ENCODE measurements around the gene TMEM120A.

The TMEM120A gene

DNA sequence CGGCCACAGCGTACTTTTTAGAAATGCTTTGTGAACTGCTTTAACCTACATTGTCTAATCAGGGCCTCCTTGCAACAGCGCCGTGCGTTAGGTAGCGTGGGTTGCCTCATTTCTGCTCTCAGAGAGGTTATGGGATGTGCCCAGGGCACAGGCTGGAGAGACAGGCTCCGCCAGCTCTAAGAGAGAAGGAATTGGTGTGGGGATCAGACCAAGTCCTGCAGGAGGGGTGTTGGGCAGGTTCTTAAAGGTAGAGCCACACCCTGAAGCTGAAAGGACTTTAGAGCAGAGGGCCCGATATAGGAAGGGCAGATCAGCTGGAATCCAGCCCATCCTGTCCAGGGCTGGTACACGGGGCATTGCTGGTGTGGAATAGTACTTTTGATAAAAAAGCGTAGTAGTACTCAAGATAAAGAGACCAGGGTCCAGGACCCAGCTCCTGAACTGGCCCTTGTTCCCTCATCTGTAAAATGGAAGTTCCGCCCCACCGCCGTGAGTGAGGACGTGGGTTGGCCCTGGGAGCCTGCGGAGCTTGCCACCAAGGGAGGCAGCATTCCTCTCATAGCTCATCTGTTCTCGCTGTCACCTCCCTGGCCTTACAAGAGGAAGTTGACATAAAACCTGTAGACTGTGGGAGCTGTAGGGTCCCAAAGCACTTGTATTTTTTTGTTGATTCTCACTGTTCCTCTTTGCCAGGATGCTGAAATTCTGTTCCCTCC lies 37.2 kb downstream of the TMEM120A start:
- DNase-seq (ENCODE audit: low read depth in 2 of 2), result no peak

DNA sequence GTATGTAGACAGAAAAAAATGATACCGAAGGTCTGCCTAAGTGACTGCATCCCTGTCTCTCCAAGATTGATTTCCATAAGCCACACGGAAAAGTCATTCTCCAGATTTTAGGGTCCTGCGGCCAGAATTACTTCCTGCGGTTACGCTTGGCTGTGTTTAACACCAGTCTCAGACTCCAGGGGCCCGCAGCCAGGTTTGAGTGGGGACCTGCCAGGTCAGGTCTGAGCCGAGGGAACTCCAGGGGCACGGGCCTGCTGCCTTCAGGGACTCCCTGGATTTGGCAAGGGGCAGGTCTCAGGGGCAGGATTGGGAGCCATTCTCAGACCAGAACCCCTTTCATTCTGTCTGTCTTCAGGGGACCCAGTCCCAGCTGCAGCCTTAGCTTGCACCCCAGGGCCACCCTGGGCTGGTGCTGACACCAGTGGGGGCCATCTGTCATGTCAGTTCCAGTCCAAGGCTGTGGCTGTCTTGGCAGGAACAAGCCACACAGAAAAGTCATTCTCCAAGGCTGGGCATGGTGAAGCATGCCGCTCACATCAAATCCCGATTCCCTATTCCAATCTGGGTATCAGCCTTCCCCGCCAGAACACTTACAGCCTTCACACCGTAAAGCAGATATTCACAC lies 39.0 kb downstream of the TMEM120A start:
- no peak for DNase-seq (ENCODE audit: low read depth in 2 of 2)

DNA sequence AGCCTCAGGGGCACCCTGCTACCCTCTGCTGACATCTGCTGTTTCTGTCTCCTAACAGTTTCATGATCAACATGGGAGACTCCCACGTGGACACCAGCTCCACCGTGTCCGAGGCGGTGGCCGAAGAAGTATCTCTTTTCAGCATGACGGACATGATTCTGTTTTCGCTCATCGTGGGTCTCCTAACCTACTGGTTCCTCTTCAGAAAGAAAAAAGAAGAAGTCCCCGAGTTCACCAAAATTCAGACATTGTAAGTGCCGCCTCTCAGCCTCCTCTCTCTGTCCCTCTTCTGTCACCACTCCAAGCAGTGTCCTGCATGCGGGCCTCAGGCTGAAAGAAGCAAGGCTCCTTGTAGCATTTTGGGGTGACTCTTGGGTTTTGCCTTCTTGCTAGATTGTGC lies 40.5 kb downstream of the TMEM120A start:
- DNase-seq (ENCODE audit: low read depth in 2 of 2), result no peak

DNA sequence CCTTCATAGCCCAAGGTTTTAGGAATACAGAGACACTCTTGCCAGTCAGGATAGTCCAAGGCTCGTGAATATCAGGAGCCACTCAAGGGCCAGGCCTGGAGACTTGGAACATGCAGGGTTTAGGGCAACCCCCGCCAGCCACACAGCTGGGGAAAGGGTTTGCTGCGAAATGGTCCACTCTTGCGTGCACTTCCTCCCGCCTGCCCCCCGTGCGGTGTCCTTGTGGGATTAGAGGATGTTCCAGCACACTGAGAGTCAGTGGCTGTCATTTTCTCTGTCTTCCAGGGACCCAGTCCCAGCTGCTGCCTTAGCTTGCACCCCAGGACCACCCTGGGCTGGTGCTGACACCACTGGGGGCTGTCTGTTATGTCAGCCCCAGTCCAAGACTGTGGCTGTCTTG lies 41.0 kb downstream of the TMEM120A start:
- no peak for DNase-seq (ENCODE audit: low read depth in 2 of 2)

DNA sequence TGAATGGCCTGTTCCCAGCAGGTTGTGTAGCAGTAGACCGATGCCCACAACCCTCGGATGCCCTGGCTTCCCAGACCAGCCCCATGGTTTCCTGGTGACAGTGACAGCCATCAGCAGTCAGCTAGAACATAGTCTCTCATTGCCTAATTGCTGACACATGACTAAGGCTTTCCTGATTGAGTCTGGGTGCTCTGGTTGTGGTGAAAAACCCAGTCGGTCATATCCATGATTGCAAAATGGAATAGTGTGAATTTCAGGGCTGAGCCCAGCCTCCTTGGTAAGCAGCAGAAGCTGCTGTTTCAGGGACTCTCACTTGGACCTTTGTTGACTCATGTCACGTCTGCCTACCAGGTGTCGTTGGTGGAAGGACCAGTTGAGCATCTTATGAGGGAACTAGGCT lies 42.9 kb downstream of the TMEM120A start:
- peak in 1 of 2 experiments; percentile 34 for DNase-seq (ENCODE audit: low read depth in 2 of 2)

DNA sequence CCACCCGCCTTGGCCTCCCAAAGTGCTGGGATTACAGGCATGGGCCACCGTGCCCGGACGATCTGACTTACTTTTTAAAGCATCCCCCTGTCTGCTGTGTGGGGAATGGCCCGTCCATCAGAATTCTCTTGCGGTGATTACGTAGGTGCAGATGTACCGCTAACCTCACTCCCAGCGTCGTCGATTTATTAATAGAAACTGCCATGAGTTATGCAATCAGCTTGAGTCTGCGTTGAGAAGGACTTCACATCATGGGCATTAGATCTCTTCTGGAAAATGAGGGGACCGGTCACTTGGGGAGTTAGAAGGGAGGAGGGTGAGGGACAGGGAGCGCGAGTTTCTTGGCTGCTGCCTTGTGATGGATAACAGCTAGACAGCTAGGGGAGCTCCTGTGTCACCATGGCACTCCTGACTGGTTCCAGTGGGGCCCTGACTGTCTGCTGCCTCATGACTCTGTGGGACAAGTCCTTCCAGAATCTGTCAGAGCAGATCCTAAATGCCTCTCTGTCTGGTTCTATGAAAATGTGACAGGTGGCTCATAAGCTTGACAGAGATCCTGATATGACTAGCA lies 44.2 kb downstream of the TMEM120A start:
- DNase-seq (ENCODE audit: low read depth in 2 of 2), result no peak

DNA sequence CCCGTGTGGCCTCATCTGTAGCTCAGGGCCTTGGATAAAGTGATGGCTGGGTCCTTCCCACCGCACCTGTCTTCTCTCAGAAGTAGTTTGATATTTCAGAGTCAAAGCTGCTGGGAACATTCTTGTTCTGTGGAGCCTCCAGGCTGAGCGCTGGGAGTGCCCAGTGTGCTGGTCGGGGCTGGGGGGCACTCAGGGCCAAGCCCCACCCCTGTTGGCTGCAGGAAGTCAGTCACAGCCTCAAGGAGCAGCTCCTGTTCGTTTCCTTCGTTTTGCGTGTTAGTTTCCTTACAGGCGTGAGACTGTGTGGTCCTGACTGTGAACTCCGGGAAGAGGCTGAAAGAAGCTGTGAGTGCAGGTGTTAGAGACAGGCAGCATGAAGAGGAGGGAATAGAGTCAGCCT lies 46.2 kb downstream of the TMEM120A start:
- DNase-seq (ENCODE audit: low read depth in 2 of 2), result no peak

DNA sequence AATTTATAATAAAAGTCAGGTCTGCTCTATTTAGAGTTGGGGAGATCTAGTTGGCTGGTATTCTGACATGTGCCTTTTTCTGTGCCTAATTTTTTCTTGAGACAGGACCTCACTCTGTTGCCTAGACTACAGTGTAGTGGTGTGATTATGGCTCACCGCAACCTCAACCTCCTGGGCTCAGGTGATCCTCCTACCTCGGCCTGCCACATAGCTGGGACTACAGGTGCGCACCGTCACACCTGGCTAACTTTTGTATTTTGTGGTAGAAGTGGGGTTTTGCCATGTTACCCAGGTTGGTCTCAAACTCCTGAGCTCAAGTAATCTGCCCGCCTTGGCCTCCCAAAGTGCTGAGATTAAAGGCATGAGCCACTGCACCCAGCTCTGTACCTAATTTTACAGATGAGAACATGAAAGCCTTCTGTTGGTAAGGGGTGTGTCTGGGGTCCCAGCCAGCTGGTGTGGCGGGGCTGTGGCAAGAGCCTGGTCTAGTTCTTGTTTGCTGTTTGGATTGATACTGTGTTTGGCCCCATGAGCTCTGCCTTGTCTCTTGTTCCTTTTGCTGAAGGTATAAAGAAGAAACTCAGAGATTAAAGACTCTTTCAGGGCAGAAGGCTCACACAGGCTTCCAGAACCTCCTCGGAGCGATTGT lies 48.1 kb downstream of the TMEM120A start:
- no peak for DNase-seq (ENCODE audit: low read depth in 2 of 2)

DNA sequence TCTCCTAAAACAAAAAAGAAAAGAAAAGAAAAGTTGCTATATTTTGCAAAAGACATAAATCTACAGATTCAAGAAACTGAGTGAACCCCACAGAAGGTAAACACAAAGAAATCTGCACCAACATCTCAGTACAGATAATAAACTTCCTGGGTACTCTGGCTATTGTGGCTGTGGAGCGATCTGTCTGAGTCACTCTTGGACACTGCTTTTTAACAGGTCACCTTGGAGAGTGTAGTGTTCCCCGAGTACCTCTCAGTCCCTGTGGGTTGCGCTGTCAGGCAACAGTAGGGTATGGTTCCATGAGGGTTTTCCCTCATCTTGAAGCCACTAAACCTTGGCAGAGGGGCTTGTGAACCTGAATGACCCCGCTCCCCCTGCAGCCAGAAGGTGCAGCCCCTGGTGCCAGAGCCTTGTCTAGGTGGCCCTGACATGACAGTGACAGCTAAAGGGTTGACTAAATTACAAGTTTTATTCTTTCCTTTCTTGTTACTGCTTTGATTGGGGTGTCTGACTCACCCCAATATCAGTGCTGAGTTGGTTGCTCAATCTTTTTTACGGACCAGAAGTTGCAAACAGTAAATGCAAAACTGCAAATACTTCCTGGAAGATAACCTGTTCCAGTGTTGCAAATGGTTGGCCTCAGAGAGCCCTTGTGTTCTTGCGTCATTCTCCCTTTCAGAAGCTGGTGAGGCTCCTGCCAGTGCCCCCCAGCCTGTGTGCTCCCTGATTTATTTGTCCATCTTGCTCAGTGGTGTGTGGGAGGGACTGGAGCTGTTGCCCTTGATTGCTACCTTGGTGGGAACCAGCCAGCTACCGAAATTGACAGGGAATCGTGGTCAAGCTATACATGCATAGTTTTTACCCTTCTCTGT lies 48.9 kb downstream of the TMEM120A start:
- DNase-seq (ENCODE audit: low read depth in 2 of 2), result no peak

DNA sequence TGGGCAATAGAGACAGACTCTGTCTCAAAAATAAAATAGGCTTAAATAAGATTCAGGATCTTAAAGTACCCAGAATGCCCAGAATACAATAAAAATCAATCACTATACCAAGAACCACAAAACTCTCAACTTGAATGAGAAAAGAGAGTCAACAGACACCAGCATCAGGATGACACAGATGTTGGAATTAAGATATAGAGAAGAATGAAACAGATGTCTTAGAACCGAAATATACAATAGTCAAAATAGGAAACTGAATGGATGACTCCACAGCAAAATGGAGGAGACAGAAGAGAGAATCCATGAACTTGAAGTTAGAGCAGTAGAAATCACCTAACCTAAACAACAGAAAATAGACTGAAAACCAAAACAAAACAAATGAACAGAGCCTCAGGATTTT lies 49.9 kb downstream of the TMEM120A start:
- no peak for DNase-seq (ENCODE audit: low read depth in 2 of 2)

DNA sequence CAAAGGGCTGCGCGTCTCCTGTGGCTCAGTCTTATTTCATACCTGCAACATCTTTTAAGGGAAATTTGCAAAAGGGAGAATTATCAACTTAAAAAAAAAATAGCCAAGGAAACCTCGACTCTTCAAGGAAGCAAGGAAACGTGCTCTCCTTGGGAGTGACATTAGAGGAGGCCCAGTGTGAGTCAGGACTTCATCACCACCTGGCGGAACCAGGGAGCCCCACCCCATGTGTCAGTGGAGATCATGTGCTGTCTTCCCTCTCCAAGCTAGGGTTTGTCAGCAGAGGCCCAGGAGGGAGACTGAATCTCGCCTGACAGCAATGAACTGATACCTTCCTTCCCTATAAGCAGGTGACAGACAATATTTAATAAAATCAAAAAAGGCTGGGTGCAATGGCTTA lies 50.5 kb downstream of the TMEM120A start:
- no peak for DNase-seq (ENCODE audit: low read depth in 2 of 2)

DNA sequence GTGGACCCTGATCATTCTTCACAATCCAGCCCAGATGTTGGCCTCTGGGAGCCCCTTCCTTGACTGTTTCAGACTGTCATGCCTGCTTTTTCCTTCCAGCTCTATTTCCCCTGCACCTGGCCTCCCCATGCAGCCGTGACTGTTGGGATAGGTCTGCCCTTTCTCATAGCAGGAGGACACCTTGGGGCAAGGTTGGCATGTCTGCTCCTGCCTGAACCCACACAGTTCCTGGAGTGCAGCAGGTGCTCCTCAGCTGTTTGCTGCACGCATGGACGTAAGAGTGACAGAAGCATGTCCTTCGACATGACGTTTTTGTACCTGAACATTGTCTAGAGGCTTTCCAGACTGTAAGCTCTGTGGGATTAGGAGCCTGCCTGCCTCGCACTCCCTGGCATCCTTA lies 55.5 kb downstream of the TMEM120A start:
- no peak for DNase-seq (ENCODE audit: low read depth in 2 of 2)

DNA sequence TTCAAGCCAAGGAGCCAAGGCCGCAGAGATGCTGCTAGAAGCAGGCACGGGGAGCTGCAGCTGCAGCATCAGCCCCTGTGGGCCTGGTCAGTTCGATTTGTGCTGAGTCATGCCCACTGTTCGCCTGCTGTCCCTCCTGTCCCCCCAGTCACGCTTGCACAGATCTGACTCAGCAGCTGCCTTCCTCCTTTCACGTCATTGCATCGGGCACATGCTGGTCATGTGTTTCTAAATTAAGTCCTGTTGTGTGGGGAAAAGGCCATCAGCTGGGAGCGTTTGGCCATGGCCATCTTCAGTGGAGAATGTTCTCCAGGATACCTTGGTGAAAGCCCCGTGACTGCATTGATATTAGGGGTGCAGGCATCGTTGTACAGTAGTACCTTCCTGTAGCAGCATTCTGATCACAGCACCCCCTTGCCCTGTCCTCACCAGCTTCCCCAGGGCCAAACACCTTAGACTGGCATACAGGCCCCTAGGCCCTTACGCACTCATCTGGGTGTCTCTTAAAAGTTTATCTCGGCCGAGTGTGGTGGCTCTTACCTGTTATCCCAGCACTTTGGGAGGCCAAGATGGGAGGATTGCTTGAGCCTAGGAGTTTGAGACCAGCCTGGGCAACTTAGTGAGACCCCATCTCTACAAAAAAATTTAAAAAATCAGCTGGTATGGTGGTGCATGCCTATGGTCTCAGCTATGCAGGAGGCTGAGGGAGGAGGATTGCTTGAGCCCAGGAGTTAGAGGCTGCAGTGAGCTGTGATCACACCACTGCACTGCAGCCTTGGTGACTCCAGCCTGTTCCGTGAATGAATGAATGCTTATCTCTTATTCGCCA lies 56.2 kb downstream of the TMEM120A start:
- peak; percentile 37 to 44 for DNase-seq (ENCODE audit: low read depth in 2 of 2)

Data from fibroblast of skin of left biceps (primary cell).